Fibroblast of lung (primary cell): Measurements from ENCODE around the gene DEDD2. TPM values are rescaled to one million over a fixed set of nuclear protein-coding genes. Genes with fewer than 3 reads are reported as not detected.

Source experiments
- DNase-seq, 2 donors: peaks; one replicate each; pipeline versions ENCODE4 v3.0.0 to v3.0.0-alpha.2; 2010; ENCODE audit warnings: low read depth in 2 of 2
- H2AFZ ChIP-seq: 2 replicates; pipeline ENCODE4 v1.5.1; 2012; ENCODE audit warnings: low read length, control low read depth, inconsistent platforms
- H3K27ac ChIP-seq: 2 replicates; pipeline ENCODE4 v1.5.1; 2011; ENCODE audit warnings: low read length, control low read depth; ENCODE audit not compliant: insufficient read depth
- H3K27me3 ChIP-seq: 2 replicates; pipeline ENCODE4 v1.5.1; 2011; ENCODE audit warnings: mild to moderate bottlenecking, low read length; ENCODE audit not compliant: control insufficient read depth, insufficient read depth
- H3K36me3 ChIP-seq: 2 replicates; pipeline ENCODE4 v1.5.1; 2011; ENCODE audit warnings: low read length; ENCODE audit not compliant: control insufficient read depth, insufficient read depth
- H3K4me1 ChIP-seq: 2 replicates; pipeline ENCODE4 v1.5.1; 2011; ENCODE audit warnings: low read length; ENCODE audit not compliant: control insufficient read depth, insufficient read depth; ENCODE audit errors: extremely low read depth
- H3K4me2 ChIP-seq: 2 replicates; pipeline ENCODE4 v1.5.1; 2011; ENCODE audit warnings: low read length, control low read depth; ENCODE audit not compliant: insufficient read depth; ENCODE audit errors: extremely low read depth
- H3K4me3 ChIP-seq, 4 experiments: fragments of 200-600 bp in 1 of 4; sonication (generic) in 1 of 4; replicated peaks in 1 of 4; 2 replicates each; pipeline ENCODE4 v1.5.1; 2011 to 2016; ENCODE audit warnings: low read length in 4 of 4, low read depth in 3 of 4, mild to moderate bottlenecking in 3 of 4, control low read depth in 2 of 4, inconsistent platforms in 1 of 4, mixed read lengths in 1 of 4; ENCODE audit not compliant: insufficient read depth in 1 of 4; ENCODE audit errors: control extremely low read depth in 1 of 4
- H3K79me2 ChIP-seq: 2 replicates; pipeline ENCODE4 v1.5.1; 2012; ENCODE audit warnings: mild to moderate bottlenecking, low read length, inconsistent platforms; ENCODE audit not compliant: control insufficient read depth, insufficient read depth
- H3K9ac ChIP-seq: 2 replicates; pipeline ENCODE4 v1.5.1; 2011; ENCODE audit warnings: mild to moderate bottlenecking, low read length, control low read depth; ENCODE audit not compliant: insufficient read depth
- H3K9me3 ChIP-seq: 2 replicates; pipeline ENCODE4 v1.5.1; 2012; ENCODE audit warnings: low read depth, low read length; ENCODE audit not compliant: control insufficient read depth, insufficient read depth
- H4K20me1 ChIP-seq: 2 replicates; pipeline ENCODE4 v1.5.1; 2011; ENCODE audit warnings: low read length; ENCODE audit not compliant: control insufficient read depth, insufficient read depth; ENCODE audit errors: extremely low read depth
- EZH2 ChIP-seq: IDR thresholded peaks from 2 replicates; pipeline ENCODE4 v1.5.1; 2012; ENCODE audit warnings: low read length, control low read depth, mild to moderate bottlenecking; ENCODE audit errors: missing control alignments
- polyA plus RNA-seq, 2 donors: library from polyadenylated mRNA; depleted of rRNA in 1 of 2; stranded (reverse) in 1 of 2; unstranded in 1 of 2; fragments of >200 nt; gene quantifications; 2 replicates each; pipeline ENCODE4 v1.2.1, GENCODE V29; 2011 to 2012; ENCODE audit warnings: missing spikeins in 1 of 2
- total RNA-seq: library from RNA; depleted of rRNA; stranded (reverse); fragments of >200 nt; gene quantifications from 2 replicates; pipeline ENCODE4 v1.2.1, GENCODE V29; 2014
- TF ChIP-seq, protein P1 (sequence below), 2 donors: IDR thresholded peaks in 1 of 2; conservative IDR thresholded peaks in 1 of 2; 1 replicate in 1 of 2; 2 replicates in 1 of 2; pipeline ENCODE4 v1.5.1; 2011 to 2012; ENCODE audit warnings: low read length in 2 of 2, control low read depth in 1 of 2, inconsistent platforms in 1 of 2, low read depth in 1 of 2, mild to moderate bottlenecking in 1 of 2

Gene DEDD2
- total and polyA plus RNA-seq, 2 donors (not counting 1 experiment from before 2014, with no cell fraction given): 10.0 to 17.8 TPM

DNA sequence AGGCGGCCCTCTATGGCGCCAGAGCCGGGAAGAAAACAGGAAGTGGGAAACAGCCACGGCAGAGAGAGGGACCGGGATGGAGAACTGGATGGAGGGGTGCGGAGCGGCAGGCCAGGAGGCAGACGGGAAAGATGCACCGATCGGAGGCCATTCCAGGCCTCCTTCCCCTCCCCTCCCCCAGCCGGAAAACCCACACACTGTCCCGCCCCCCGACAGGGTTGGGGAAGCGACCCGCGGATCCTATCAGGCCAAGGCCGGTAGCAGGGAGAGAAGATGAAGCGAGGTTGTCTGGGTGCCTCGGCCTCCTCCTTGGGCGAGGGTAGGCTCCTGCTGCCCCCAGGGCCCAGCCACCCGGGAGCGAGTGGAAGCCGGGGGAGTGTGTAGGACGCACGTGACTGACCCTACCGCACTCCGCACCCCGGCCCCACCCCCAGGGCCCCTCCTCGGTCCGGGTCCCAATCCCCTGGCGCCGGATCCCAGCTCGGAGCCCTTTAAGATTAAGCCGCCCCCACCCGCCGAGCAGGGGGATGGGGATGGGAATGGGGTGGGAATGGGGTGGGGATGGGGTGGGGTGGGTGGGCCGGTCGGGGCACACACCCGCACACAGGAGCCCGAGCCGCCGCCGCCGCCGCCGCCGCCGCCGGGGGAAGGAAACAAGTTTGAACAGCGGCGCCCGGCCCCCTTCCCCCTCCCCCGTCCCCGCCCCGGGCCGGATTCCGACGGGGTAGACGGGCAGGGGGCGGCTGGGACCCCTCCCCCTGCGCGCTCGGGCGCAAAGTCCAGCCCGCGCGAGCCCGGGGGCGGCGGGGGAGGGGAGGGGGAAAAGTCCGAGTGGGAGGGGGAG, 36.0 kb upstream of the DEDD2 start:
- H3K79me2 ChIP-seq: peaks cover 59% of the 10 kb centered on the region

DNA sequence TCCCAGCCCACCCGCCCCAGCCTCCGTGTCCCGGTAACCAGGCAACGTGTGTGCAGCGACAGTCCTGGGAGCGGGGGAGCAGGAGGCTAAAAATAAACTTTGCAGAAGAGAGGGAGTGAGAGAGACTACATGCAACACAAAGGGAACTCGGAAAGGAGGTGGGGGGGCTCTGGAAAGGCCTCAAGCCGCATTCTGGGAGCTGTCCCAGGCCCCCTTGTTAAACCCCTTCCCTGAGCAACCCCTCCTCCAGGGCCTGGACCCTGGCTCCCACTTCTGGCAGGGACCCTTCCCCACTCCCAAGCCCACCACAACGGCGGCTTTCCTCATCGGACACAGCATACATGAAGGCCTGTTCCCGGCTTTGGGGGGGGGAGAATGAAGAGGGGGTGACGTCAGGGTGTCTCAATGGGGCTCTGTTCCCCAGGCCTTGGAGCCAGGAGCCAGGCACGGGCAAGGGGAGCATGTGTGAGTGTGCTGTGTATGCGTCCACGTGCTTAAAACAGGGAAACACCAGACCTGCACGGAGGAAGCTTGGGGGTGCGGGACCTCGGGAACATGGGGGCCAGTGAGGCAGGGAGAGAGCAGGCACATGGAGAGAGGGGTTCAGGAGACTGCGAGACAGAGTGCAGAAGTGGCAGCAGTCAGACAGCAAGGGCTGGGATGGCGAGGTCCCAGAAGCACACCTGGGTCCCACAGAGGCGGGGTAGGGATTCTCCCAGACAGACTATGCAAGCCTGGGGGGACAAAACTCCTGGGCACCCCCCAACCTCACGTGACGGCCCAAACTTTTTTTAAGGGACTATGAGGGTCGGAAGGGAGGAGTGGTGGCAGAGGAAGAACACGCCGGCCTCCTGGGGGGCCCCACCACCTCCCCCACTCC, 35.1 kb upstream of the DEDD2 start:
- H3K79me2 ChIP-seq: peaks cover 60% of the 10 kb centered on the region
- DNase-seq: peak; percentile 47 to 65
- H3K9ac ChIP-seq: peak overlapping the region; percentile 75
- no peak overlapping the region for H2AFZ ChIP-seq
- no peaks in the 10 kb centered on the region for H3K27me3 ChIP-seq
- peak overlapping the region; percentile 47 to 97 (median 66) for H3K4me3 ChIP-seq
- no peaks in the 10 kb centered on the region for H3K9me3 ChIP-seq
- TF ChIP-seq, protein P1, sequence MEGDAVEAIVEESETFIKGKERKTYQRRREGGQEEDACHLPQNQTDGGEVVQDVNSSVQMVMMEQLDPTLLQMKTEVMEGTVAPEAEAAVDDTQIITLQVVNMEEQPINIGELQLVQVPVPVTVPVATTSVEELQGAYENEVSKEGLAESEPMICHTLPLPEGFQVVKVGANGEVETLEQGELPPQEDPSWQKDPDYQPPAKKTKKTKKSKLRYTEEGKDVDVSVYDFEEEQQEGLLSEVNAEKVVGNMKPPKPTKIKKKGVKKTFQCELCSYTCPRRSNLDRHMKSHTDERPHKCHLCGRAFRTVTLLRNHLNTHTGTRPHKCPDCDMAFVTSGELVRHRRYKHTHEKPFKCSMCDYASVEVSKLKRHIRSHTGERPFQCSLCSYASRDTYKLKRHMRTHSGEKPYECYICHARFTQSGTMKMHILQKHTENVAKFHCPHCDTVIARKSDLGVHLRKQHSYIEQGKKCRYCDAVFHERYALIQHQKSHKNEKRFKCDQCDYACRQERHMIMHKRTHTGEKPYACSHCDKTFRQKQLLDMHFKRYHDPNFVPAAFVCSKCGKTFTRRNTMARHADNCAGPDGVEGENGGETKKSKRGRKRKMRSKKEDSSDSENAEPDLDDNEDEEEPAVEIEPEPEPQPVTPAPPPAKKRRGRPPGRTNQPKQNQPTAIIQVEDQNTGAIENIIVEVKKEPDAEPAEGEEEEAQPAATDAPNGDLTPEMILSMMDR (conservative IDR thresholded peaks at IDR 0.05 in 1 of 2, IDR thresholded peaks at IDR 0.05 in 1 of 2; ENCODE audit: low read depth in 1 of 2, low read length in 2 of 2): no peak
- no peak for TF ChIP-seq EZH2
- H3K27ac ChIP-seq: peak overlapping the region; percentile 82
- H3K4me2 ChIP-seq: peak overlapping the region; percentile 68
- H3K4me1 ChIP-seq: peaks cover 23% of the 10 kb centered on the region
- H4K20me1 ChIP-seq: no peaks in the 10 kb centered on the region
- H3K36me3 ChIP-seq: peaks cover 12% of the 10 kb centered on the region

More for the DNA sequence above, 36.0 kb upstream of the DEDD2 start:
- peak overlapping the region; percentile 93 for H3K27ac ChIP-seq
- no peak overlapping the region for H2AFZ ChIP-seq
- H4K20me1 ChIP-seq: no peaks in the 10 kb centered on the region
- no peaks in the 10 kb centered on the region for H3K27me3 ChIP-seq
- no peaks in the 10 kb centered on the region for H3K9me3 ChIP-seq
- TF ChIP-seq EZH2: no peak
- TF ChIP-seq, protein P1 (conservative IDR thresholded peaks at IDR 0.05 in 1 of 2, IDR thresholded peaks at IDR 0.05 in 1 of 2; ENCODE audit: low read depth in 1 of 2, low read length in 2 of 2): no peak
- H3K4me3 ChIP-seq: peak overlapping the region; percentile 84 to 98 (median 92)
- peak; percentile 43 for DNase-seq
- H3K36me3 ChIP-seq: peaks cover 12% of the 10 kb centered on the region
- peak overlapping the region; percentile 95 for H3K9ac ChIP-seq
- peaks cover 23% of the 10 kb centered on the region for H3K4me1 ChIP-seq
- H3K4me2 ChIP-seq: peak overlapping the region; percentile 68
